PC-3 (cell line): ENCODE results near the gene PI4KA. TPM values are rescaled to one million over a fixed set of nuclear protein-coding genes. Genes with fewer than 3 reads are reported as not detected.
"Not testable (repeated sequence)": the region's sequence is repeated elsewhere in the genome, so short reads cannot be mapped to it uniquely, and the experiment has no call there.

Experiments used
- ATAC-seq: fragments of 200-7000 bp; cut with Tn5 transposase; 2 replicates; pipeline ENCODE4 v1.9.1; 2020; ENCODE audit warnings: mild to moderate bottlenecking, moderate library complexity
- BruUV-seq: library from RNA; stranded (reverse); fragments of 400-500 nt; replicated peaks from 2 replicates; lab custom pipeline; 2021; lab: Mats Ljungman, UMichigan
- CTCF ChIA-PET: fragments of 300-600 bp; sonication (Branson Sonifier 250); formaldehyde crosslinking; loops from one replicate; lab custom pipeline; 2022; ENCODE audit warnings: antibody characterized with exemption; lab: Charles Lee
- POLR2A ChIA-PET: fragments of 300-600 bp; sonication (Branson Sonifier 250); formaldehyde crosslinking; loops from one replicate; lab custom pipeline; 2022; ENCODE audit warnings: antibody characterized with exemption; ENCODE audit not compliant: unreplicated experiment; lab: Charles Lee
- DNase-seq: peaks from one replicate; pipeline ENCODE4 v3.0.0-alpha.2; 2015
- H2AFZ ChIP-seq: fragments of 300-600 bp; sonication (generic); 2 replicates; pipeline ENCODE4 v1.6.0; 2016; ENCODE audit warnings: antibody characterized with exemption, low read length
- H3F3A ChIP-seq: fragments of 300-600 bp; sonication (generic); one replicate; pipeline ENCODE4 v1.6.0; 2017; ENCODE audit warnings: antibody characterized with exemption, low read length, control low read depth, mild to moderate bottlenecking; ENCODE audit not compliant: unreplicated experiment
- H3K27ac ChIP-seq: fragments of 300-600 bp; sonication (generic); 2 replicates; pipeline ENCODE4 v1.5.1; 2016; ENCODE audit warnings: mild to moderate bottlenecking, low read length
- H3K27me3 ChIP-seq: fragments of 300-600 bp; sonication (generic); 2 replicates; pipeline ENCODE4 v1.6.1; 2016; ENCODE audit warnings: low read length, mixed read lengths
- H3K36me3 ChIP-seq: fragments of 300-600 bp; sonication (generic); 2 replicates; pipeline ENCODE4 v1.6.1; 2016; ENCODE audit warnings: low read depth, mixed run types, low read length, mixed read lengths
- H3K4me1 ChIP-seq: fragments of 300-600 bp; sonication (generic); 2 replicates; pipeline ENCODE4 v1.5.1; 2016; ENCODE audit warnings: low read length; ENCODE audit not compliant: insufficient read depth
- H3K4me2 ChIP-seq: fragments of 300-600 bp; sonication (generic); 2 replicates; pipeline ENCODE4 v1.6.0; 2016; ENCODE audit warnings: low read length
- H3K4me3 ChIP-seq: fragments of 300-600 bp; sonication (generic); 2 replicates; pipeline ENCODE4 v1.5.1; 2016; ENCODE audit warnings: mild to moderate bottlenecking, low read length, mixed read lengths
- H3K79me2 ChIP-seq: fragments of 300-600 bp; sonication (generic); 2 replicates; pipeline ENCODE4 v1.6.1; 2017; ENCODE audit warnings: low read length, mixed read lengths
- H3K9ac ChIP-seq: fragments of 300-600 bp; sonication (generic); 2 replicates; pipeline ENCODE4 v1.6.0; 2016; ENCODE audit warnings: mild to moderate bottlenecking, low read length
- H3K9me2 ChIP-seq: fragments of 300-600 bp; sonication (generic); replicated peaks from 2 replicates; pipeline ENCODE4 v1.6.1; 2016; ENCODE audit warnings: mixed run types, low read length, mixed read lengths
- H3K9me3 ChIP-seq: fragments of 300-600 bp; sonication (generic); 2 replicates; pipeline ENCODE4 v1.6.1; 2016; ENCODE audit warnings: low read length, mixed read lengths
- H4K20me1 ChIP-seq: fragments of 300-600 bp; sonication (generic); 2 replicates; pipeline ENCODE4 v1.6.1; 2016; ENCODE audit warnings: low read length, mixed read lengths
- CTCF ChIP-seq: fragments of 300-600 bp; sonication (generic); conservative IDR thresholded peaks from 2 replicates; pipeline ENCODE4 v1.5.1; 2017; ENCODE audit warnings: antibody characterized with exemption, low read depth, mild to moderate bottlenecking, low read length
- intact Hi-C: fragments of 100-400 bp; cut with micrococcal nuclease; formaldehyde crosslinking; loops from 2 replicates; pipeline ENCODE4 v1.9.0; 2023
- total RNA-seq: library from RNA; depleted of rRNA; stranded (reverse); fragments of >200 nt; gene quantifications from 2 replicates; pipeline ENCODE4 v1.2.3, GENCODE V29; 2014

The PI4KA gene
- total RNA-seq, 1 experiment from 2014 or later: 39.7 TPM

- H3F3A ChIP-seq, BruUV-seq, CTCF ChIA-PET, H3K9ac ChIP-seq, H3K4me1 ChIP-seq, H2AFZ ChIP-seq, H4K20me1 ChIP-seq, H3K4me3 ChIP-seq, H3K9me2 ChIP-seq, H3K79me2 ChIP-seq, H3K36me3 ChIP-seq, H3K9me3 ChIP-seq, H3K27me3 ChIP-seq, POLR2A ChIA-PET, H3K27ac ChIP-seq: not testable (repeated sequence)
- intact Hi-C loops: loop anchor here (2.0 to 10.0 kb wide), 2 partner anchors 91 to 283 kb away; no protein-coding TSS in a partner anchor
- H3K4me2 ChIP-seq: peak overlapping the region; percentile 53; the same call in 1 of the 2 replicates
- ATAC-seq (peak; percentile 65), DNase-seq (peak; percentile 84)
- TF ChIP-seq CTCF: peak; percentile 58
These were observed 161.0 kb downstream of the PI4KA start for GRCh38 chr22:20697481-20698113.

- CTCF ChIA-PET, H3K79me2 ChIP-seq, DNase-seq, H3K9me3 ChIP-seq, H4K20me1 ChIP-seq, H3K9me2 ChIP-seq, H3K9ac ChIP-seq, H3K4me3 ChIP-seq, H3K4me1 ChIP-seq, H3K4me2 ChIP-seq, H3K36me3 ChIP-seq, ATAC-seq, H3K27me3 ChIP-seq, H2AFZ ChIP-seq, POLR2A ChIA-PET, BruUV-seq, H3K27ac ChIP-seq, H3F3A ChIP-seq: not testable (repeated sequence)
- intact Hi-C loops: loop anchor here (2.0 to 10.0 kb wide), 2 partner anchors 89 to 281 kb away; no protein-coding TSS in a partner anchor
These were observed 162.6 kb downstream of the PI4KA start for GRCh38 chr22:20696056-20696455.

- CTCF ChIA-PET, H3K36me3 ChIP-seq, H3K9me2 ChIP-seq, H3K4me2 ChIP-seq, H3K27me3 ChIP-seq, POLR2A ChIA-PET, H3K9ac ChIP-seq, H2AFZ ChIP-seq, H4K20me1 ChIP-seq, ATAC-seq, H3K4me3 ChIP-seq, H3K4me1 ChIP-seq, BruUV-seq, H3F3A ChIP-seq, DNase-seq, H3K79me2 ChIP-seq, H3K9me3 ChIP-seq, H3K27ac ChIP-seq: not testable (repeated sequence)
- intact Hi-C loops: loop anchor here (10.0 kb wide), 1 partner anchor 280 kb away; no protein-coding TSS in a partner anchor
These were observed 163.4 kb downstream of the PI4KA start for GRCh38 chr22:20695205-20695604.

GRCh38 chr22:20694256-20694655 is 164.4 kb downstream of the PI4KA start:
- BruUV-seq, DNase-seq, POLR2A ChIA-PET, ATAC-seq, H3K27me3 ChIP-seq, CTCF ChIA-PET, H3K36me3 ChIP-seq, H3K4me1 ChIP-seq, H3K9me3 ChIP-seq, H3F3A ChIP-seq, H3K4me3 ChIP-seq, H3K27ac ChIP-seq, H3K4me2 ChIP-seq, H4K20me1 ChIP-seq, H3K79me2 ChIP-seq, H2AFZ ChIP-seq, H3K9ac ChIP-seq, H3K9me2 ChIP-seq: not testable (repeated sequence)
- intact Hi-C loops: loop anchor here (10.0 kb wide), 1 partner anchor 279 kb away; no protein-coding TSS in a partner anchor

GRCh38 chr22:20692926-20693325 is 165.7 kb downstream of the PI4KA start:
- H4K20me1 ChIP-seq, H3K9ac ChIP-seq, H3K9me2 ChIP-seq, H3K9me3 ChIP-seq, H2AFZ ChIP-seq, H3K79me2 ChIP-seq, H3K36me3 ChIP-seq, ATAC-seq, H3K27ac ChIP-seq, H3F3A ChIP-seq, DNase-seq, H3K4me3 ChIP-seq, POLR2A ChIA-PET, BruUV-seq, CTCF ChIA-PET, H3K4me2 ChIP-seq, H3K4me1 ChIP-seq, H3K27me3 ChIP-seq: not testable (repeated sequence)
- intact Hi-C loops: loop anchor here (10.0 kb wide), 1 partner anchor 278 kb away; no protein-coding TSS in a partner anchor

- H3K36me3 ChIP-seq, H2AFZ ChIP-seq, H3K9me3 ChIP-seq, H3K4me2 ChIP-seq, H3K27ac ChIP-seq, H3K4me3 ChIP-seq, H4K20me1 ChIP-seq, CTCF ChIA-PET, H3F3A ChIP-seq, H3K4me1 ChIP-seq, H3K9ac ChIP-seq, DNase-seq, ATAC-seq, H3K27me3 ChIP-seq, POLR2A ChIA-PET, H3K79me2 ChIP-seq, H3K9me2 ChIP-seq, BruUV-seq: not testable (repeated sequence)
- intact Hi-C loops: loop anchor here (10.0 kb wide), 1 partner anchor 276 kb away; no protein-coding TSS in a partner anchor
These were observed 167.9 kb downstream of the PI4KA start for GRCh38 chr22:20690586-20691317.
